Mucosa of rectum (tissue), 2 donors: ENCODE measurements around the gene RESP18.

ENCODE experiments used
- H3K27ac ChIP-seq, 2 donors: one replicate each; pipeline ENCODE4 v1.7.0; 2013; ENCODE audit warnings: inconsistent platforms in 2 of 2, low read depth in 2 of 2, low read length in 2 of 2
- H3K27me3 ChIP-seq, 2 donors: one replicate each; pipeline ENCODE4 v1.7.0; 2013; ENCODE audit warnings: low read length in 2 of 2; ENCODE audit not compliant: control insufficient read depth in 2 of 2, insufficient read depth in 2 of 2
- H3K36me3 ChIP-seq, 2 donors: one replicate each; pipeline ENCODE4 v1.7.0; 2013; ENCODE audit warnings: low read length in 2 of 2; ENCODE audit not compliant: control insufficient read depth in 2 of 2, insufficient read depth in 2 of 2
- H3K4me1 ChIP-seq, 2 donors: one replicate each; pipeline ENCODE4 v1.7.0; 2013; ENCODE audit warnings: low read length in 2 of 2, mild to moderate bottlenecking in 1 of 2; ENCODE audit not compliant: control insufficient read depth in 2 of 2, insufficient read depth in 2 of 2
- H3K4me3 ChIP-seq, 2 donors: one replicate each; pipeline ENCODE4 v1.7.0; 2013; ENCODE audit warnings: low read length in 2 of 2
- H3K9ac ChIP-seq, 2 donors: one replicate each; pipeline ENCODE4 v1.7.0; 2013; ENCODE audit warnings: low read length in 2 of 2, low read depth in 1 of 2, mild to moderate bottlenecking in 1 of 2
- H3K9me3 ChIP-seq, 2 donors: one replicate each; pipeline ENCODE4 v1.7.0; 2013; ENCODE audit warnings: low read length in 2 of 2; ENCODE audit not compliant: control insufficient read depth in 2 of 2
- donor health status: healthy.
- donor health status: Normal muscosa, but diverticular disease.

The RESP18 gene

DNA sequence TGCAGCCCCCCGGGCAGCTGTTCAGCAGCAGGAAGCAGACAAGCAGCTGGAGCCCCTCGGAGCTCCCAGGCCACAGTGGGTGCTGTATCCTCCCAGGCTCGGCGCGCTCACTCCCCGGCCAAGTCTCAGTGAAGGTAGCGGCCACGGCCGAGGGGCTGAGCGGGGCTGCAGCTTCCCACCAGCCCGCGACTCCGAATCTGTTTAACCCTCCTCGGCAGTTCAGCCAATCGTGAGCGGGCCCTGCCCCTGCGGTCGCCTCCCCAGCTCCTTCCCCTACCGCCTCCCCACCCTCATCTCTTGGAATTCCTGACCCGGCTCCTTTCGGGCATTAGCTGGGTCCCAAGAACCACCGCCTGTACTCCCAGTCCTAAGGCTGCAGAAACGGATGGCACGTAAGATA is at the start of gene RESP18:
Gene RESP18, minus strand, starts transcription at position 203 of the 400 bp plus-strand sequence.
- Histone ChIP-seq H3K9me3 (no peaks in the 10 kb centered on the region), H3K27ac (no peak within 1 kb of the TSS), H3K9ac (no peak within 1 kb of the TSS), H3K4me3 (no peak within 1 kb of the TSS), H3K4me1 (no peaks in the 10 kb centered on the region), H3K27me3 (peaks cover 19 to 21% of the 10 kb centered on the region in 2 donors), H3K36me3 (no peaks in the 10 kb centered on the region)

- no peak overlapping the region for H3K4me3 ChIP-seq
- H3K27me3 ChIP-seq: no peaks in the 10 kb centered on the region
- no peak overlapping the region for H3K9ac ChIP-seq
- H3K4me1 ChIP-seq: peaks cover 2 to 3% of the 10 kb centered on the region in 2 donors
- peaks cover 63 to 68% of the 10 kb centered on the region in 2 donors for H3K36me3 ChIP-seq
- no peak overlapping the region for H3K27ac ChIP-seq
- no peaks in the 10 kb centered on the region for H3K9me3 ChIP-seq
These were observed 48.9 kb upstream of the RESP18 start for GRCh38 chr2:219381448-219381847.

DNA sequence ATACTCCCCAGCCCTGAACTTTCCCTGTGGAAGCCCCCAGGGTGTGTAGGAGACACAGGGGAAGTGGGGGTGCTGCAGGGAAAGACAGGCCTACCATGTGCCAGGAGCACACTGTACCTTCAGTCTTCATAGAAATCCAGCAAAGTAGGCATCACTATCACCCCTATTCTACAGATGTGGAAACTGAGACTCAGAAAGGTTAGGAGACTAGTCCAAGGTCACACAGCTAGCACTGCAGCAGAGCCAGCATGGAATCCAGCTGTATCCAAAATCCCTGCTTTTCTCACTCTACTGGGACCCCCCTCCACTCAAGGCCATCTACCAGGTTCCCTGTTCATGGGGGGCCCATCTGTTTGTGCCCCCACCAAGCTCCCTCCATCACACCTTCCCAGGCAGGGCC is 48.4 kb upstream of the RESP18 start:
- H3K4me3 ChIP-seq: no peak overlapping the region
- no peaks in the 10 kb centered on the region for H3K9me3 ChIP-seq
- H3K4me1 ChIP-seq: no peaks in the 10 kb centered on the region
- H3K27me3 ChIP-seq: no peaks in the 10 kb centered on the region
- H3K27ac ChIP-seq: no peak overlapping the region
- H3K36me3 ChIP-seq: peaks cover 59 to 63% of the 10 kb centered on the region in 2 donors
- H3K9ac ChIP-seq: no peak overlapping the region

DNA sequence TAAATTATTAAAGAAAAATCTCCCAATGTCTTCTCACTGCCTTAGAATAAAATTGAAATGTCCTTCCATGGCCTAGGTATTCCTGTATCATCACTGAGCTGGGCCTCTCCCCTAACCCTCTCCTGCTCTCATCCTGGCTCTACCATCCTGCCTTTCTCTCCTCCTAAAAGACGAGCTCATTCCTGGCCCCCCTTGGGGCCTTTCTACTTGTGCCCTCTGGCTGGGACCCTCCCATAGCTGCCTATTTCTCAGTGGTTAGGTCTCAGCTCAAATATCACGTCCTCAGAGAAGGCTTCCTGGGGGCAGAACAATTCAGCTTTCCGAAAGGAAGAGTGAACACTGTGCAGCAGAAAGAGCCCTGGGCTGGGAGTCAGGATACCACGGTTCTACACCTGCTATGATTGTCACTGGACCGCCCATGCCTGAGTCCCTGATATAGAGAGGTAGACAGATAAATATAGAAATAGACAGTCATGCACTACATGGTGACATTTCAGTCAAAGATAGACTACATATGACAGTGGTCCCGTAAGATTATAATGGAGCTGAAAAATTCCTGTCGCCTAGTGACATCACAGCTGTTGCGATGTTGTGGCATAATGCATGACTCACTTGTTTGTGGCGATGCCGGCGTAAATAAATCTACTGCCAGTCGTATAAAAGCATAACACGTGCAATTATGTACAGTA is 45.8 kb upstream of the RESP18 start:
- Histone ChIP-seq H3K27me3 (no peaks in the 10 kb centered on the region), H3K9ac (no peak overlapping the region), H3K4me3 (no peak overlapping the region), H3K36me3 (peaks cover 53 to 54% of the 10 kb centered on the region in 2 donors), H3K9me3 (no peaks in the 10 kb centered on the region), H3K27ac (no peak overlapping the region), H3K4me1 (no peaks in the 10 kb centered on the region)

DNA sequence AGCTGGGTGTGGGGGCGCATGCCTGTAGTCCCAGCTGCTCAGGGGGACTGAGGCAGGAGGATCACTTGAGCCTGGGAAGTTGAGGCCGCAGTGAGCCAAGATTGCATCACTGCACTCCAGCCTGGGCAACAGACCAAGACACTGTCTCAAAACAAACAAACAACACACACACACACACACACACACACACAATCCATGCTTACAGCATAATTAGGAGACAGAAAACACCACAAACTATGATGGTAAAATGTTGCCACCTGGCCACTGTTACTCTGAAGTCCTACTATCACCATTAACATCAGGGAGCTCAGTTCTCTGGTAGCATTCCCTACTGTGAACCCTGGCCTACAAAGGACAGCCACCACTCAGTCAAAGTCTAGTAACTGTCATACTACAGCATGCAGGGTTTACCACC is 36.9 kb upstream of the RESP18 start:
- Histone ChIP-seq H3K36me3 (peaks cover 9 to 10% of the 10 kb centered on the region in 2 donors), H3K4me3 (no peak overlapping the region), H3K4me1 (peaks cover 4% of the 10 kb centered on the region in 2 donors), H3K27ac (no peak overlapping the region), H3K27me3 (no peaks in the 10 kb centered on the region), H3K9me3 (no peaks in the 10 kb centered on the region), H3K9ac (no peak overlapping the region)

DNA sequence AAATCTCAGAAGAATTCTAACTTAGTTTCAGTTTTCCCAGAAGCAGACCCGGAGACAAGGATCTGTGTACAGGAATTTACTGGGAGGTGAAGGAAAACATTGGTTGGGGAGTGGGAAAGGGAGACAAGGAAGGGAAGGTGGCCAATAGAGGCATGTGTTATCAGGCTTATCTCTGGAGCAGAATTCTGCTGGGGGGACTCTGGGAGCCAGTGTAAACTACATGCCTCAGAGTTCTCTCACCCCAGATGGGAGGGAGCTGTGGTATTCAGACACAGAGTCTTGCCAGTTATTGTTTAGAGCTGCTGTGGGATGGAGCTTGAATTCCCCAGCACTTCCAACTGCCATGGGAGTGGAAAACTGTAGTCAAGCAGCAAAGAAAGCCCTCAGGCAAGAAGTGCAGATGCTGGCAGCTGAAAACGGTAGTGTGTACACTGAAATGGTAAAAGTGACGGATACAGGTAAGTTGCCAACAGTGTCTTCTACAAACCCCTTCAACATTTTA is 36.2 kb upstream of the RESP18 start:
- H3K36me3 ChIP-seq: peaks cover 2 to 3% of the 10 kb centered on the region in 2 donors
- H3K4me1 ChIP-seq: peaks cover 4% of the 10 kb centered on the region in 2 donors
- H3K27ac ChIP-seq: peak overlapping the region in 1 of 2 donors; percentile 2
- H3K9me3 ChIP-seq: no peaks in the 10 kb centered on the region
- H3K9ac ChIP-seq: no peak overlapping the region
- H3K27me3 ChIP-seq: no peaks in the 10 kb centered on the region
- no peak overlapping the region for H3K4me3 ChIP-seq

- Histone ChIP-seq H3K9me3 (no peaks in the 10 kb centered on the region), H3K27ac (no peak overlapping the region), H3K9ac (no peak overlapping the region), H3K4me1 (peaks cover 0 to 3% of the 10 kb centered on the region in 2 donors), H3K4me3 (no peak overlapping the region), H3K27me3 (peaks cover 11 to 20% of the 10 kb centered on the region in 2 donors), H3K36me3 (no peaks in the 10 kb centered on the region)
These were observed 30.1 kb upstream of the RESP18 start for GRCh38 chr2:219362524-219363164.

- H3K4me3 ChIP-seq: no peak overlapping the region
- H3K36me3 ChIP-seq: no peaks in the 10 kb centered on the region
- peaks cover 0 to 3% of the 10 kb centered on the region in 2 donors for H3K4me1 ChIP-seq
- H3K9me3 ChIP-seq: no peaks in the 10 kb centered on the region
- H3K27ac ChIP-seq: no peak overlapping the region
- H3K9ac ChIP-seq: no peak overlapping the region
- H3K27me3 ChIP-seq: peaks cover 11 to 20% of the 10 kb centered on the region in 2 donors
These were observed 29.5 kb upstream of the RESP18 start for GRCh38 chr2:219362072-219362471.

- Histone ChIP-seq H3K4me3 (no peak overlapping the region), H3K36me3 (no peaks in the 10 kb centered on the region), H3K27me3 (peaks cover 15 to 33% of the 10 kb centered on the region in 2 donors), H3K9ac (no peak overlapping the region), H3K27ac (no peak overlapping the region), H3K4me1 (peaks cover 0 to 3% of the 10 kb centered on the region in 2 donors), H3K9me3 (no peaks in the 10 kb centered on the region)
These were observed 25.9 kb upstream of the RESP18 start for GRCh38 chr2:219358170-219359075.
